Liver (tissue), 9 donors: Measurements from ENCODE around the gene WWOX. TPM values are rescaled to one million over a fixed set of nuclear protein-coding genes. Genes with fewer than 3 reads are reported as not detected.

Experiments
- DNase-seq: peaks from one replicate; pipeline ENCODE4 v3.0.0-alpha.2; 2017; ENCODE audit warnings: low spot score
- H3K27ac ChIP-seq, 2 donors: one replicate each; pipeline ENCODE4 v1.7.0; 2013; ENCODE audit warnings: inconsistent platforms in 2 of 2, low read length in 2 of 2, control low read depth in 1 of 2, low read depth in 1 of 2, mild to moderate bottlenecking in 1 of 2
- H3K27me3 ChIP-seq, 4 donors: one replicate each; pipeline versions ENCODE4 v1.6.1 to v1.7.0; 2013; ENCODE audit warnings: low read length in 3 of 4, inconsistent platforms in 1 of 4, mild to moderate bottlenecking in 1 of 4, moderate library complexity in 1 of 4; ENCODE audit not compliant: control insufficient read depth in 4 of 4, insufficient read depth in 4 of 4
- H3K36me3 ChIP-seq, 4 donors: one replicate each; pipeline versions ENCODE4 v1.6.1 to v1.7.0; 2013; ENCODE audit warnings: low read length in 3 of 4, mild to moderate bottlenecking in 3 of 4, low read depth in 1 of 4, moderate library complexity in 1 of 4; ENCODE audit not compliant: control insufficient read depth in 4 of 4, insufficient read depth in 3 of 4
- H3K4me1 ChIP-seq, 4 donors: one replicate each; pipeline versions ENCODE4 v1.6.1 to v1.7.0; 2013; ENCODE audit warnings: low read length in 3 of 4, mild to moderate bottlenecking in 3 of 4, moderate library complexity in 1 of 4; ENCODE audit not compliant: control insufficient read depth in 4 of 4, insufficient read depth in 4 of 4
- H3K4me3 ChIP-seq, 3 donors: one replicate each; pipeline versions ENCODE4 v1.6.1 to v1.7.0; 2013; ENCODE audit warnings: low read length in 3 of 3, control low read depth in 1 of 3, low read depth in 1 of 3, mild to moderate bottlenecking in 1 of 3
- H3K9ac ChIP-seq, 2 donors: one replicate each; pipeline ENCODE4 v1.7.0; 2013; ENCODE audit warnings: low read length in 2 of 2, mild to moderate bottlenecking in 2 of 2, moderate library complexity in 2 of 2, control low read depth in 1 of 2, low read depth in 1 of 2
- H3K9me3 ChIP-seq, 4 donors: one replicate each; pipeline versions ENCODE4 v1.6.1 to v1.7.0; 2013; ENCODE audit warnings: low read length in 3 of 4; ENCODE audit not compliant: control insufficient read depth in 4 of 4
- ATF3 ChIP-seq: IDR thresholded peaks from 2 replicates; pipeline ENCODE4 v1.6.1; 2016; ENCODE audit warnings: antibody characterized with exemption
- EGR1 ChIP-seq, 2 donors: IDR thresholded peaks; 2 replicates each; pipeline ENCODE4 v1.6.1; 2016 to 2018; ENCODE audit warnings: antibody characterized with exemption in 2 of 2, low read depth in 2 of 2
- FOXA1 ChIP-seq: IDR thresholded peaks from 2 replicates; pipeline ENCODE4 v1.6.1; 2016; ENCODE audit warnings: antibody characterized with exemption
- FOXA2 ChIP-seq: IDR thresholded peaks from 2 replicates; pipeline ENCODE4 v1.6.1; 2016; ENCODE audit warnings: antibody characterized with exemption
- GABPA ChIP-seq, 2 donors: IDR thresholded peaks in 1 of 2; conservative IDR thresholded peaks in 1 of 2; 2 replicates each; pipeline ENCODE4 v1.6.1; 2016; ENCODE audit warnings: antibody characterized with exemption in 2 of 2, mild to moderate bottlenecking in 1 of 2, moderate library complexity in 1 of 2
- HNF4A ChIP-seq, 2 donors: conservative IDR thresholded peaks; 2 replicates each; pipeline ENCODE4 v1.6.1; 2016; ENCODE audit warnings: antibody characterized with exemption in 2 of 2, mild to moderate bottlenecking in 2 of 2
- HNF4G ChIP-seq: IDR thresholded peaks from 2 replicates; pipeline ENCODE4 v1.6.1; 2016; ENCODE audit warnings: antibody characterized with exemption
- JUND ChIP-seq, 2 donors: IDR thresholded peaks; 2 replicates each; pipeline ENCODE4 v1.6.1; 2016; ENCODE audit warnings: antibody characterized with exemption in 2 of 2
- NR2F2 ChIP-seq: IDR thresholded peaks from 2 replicates; pipeline ENCODE4 v1.6.1; 2016; ENCODE audit warnings: antibody characterized with exemption
- RAD21 ChIP-seq, 2 donors: IDR thresholded peaks; 2 replicates each; pipeline ENCODE4 v1.6.1; 2016; ENCODE audit warnings: antibody characterized with exemption in 2 of 2, mild to moderate bottlenecking in 2 of 2
- REST ChIP-seq: IDR thresholded peaks from 2 replicates; pipeline ENCODE4 v1.6.1; 2016; ENCODE audit warnings: antibody characterized with exemption, mild to moderate bottlenecking
- RXRA ChIP-seq, 2 donors: IDR thresholded peaks; 2 replicates each; pipeline ENCODE4 v1.6.1; 2017 to 2018; ENCODE audit warnings: antibody characterized with exemption in 2 of 2, mild to moderate bottlenecking in 1 of 2
- SP1 ChIP-seq: IDR thresholded peaks from 2 replicates; pipeline ENCODE4 v1.6.1; 2018; ENCODE audit warnings: antibody characterized with exemption, mild to moderate bottlenecking
- TAF1 ChIP-seq: conservative IDR thresholded peaks from 2 replicates; pipeline ENCODE4 v1.6.1; 2016; ENCODE audit warnings: antibody characterized with exemption, mild to moderate bottlenecking
- YY1 ChIP-seq: IDR thresholded peaks from 2 replicates; pipeline ENCODE4 v1.6.1; 2016; ENCODE audit warnings: antibody characterized with exemption, mild to moderate bottlenecking
- ZBTB33 ChIP-seq: IDR thresholded peaks from 2 replicates; pipeline ENCODE4 v1.6.1; 2016; ENCODE audit warnings: antibody characterized with exemption
- WGBS: extraction: QIAGEN DNeasy Blood & Tissue Kit; methylation state at CpG from one replicate; pipeline ENCODE4 v1.1.7; 2013; 5-methylcytosine and 5-hydroxymethylcytosine counted together
- polyA plus RNA-seq, 2 donors: library from polyadenylated mRNA; stranded (reverse) in 1 of 2; unstranded in 1 of 2; fragments of 200-250 nt in 1 of 2; fragments of >200 nt in 1 of 2; fragmentation: Nextera tagmentation in 1 of 2; extraction: Ambion mirVana in 1 of 2; gene quantifications; one replicate each; pipeline versions ENCODE4 v1.2.1 to v1.2.3, GENCODE V29; 2013 to 2015
- total RNA-seq, 2 donors: library from RNA; depleted of rRNA; stranded (reverse); fragments of >200 nt; gene quantifications; one replicate each; pipeline ENCODE4 v1.2.3, GENCODE V29; 2014
- TF ChIP-seq, protein P1 (sequence below): IDR thresholded peaks from 2 replicates; pipeline ENCODE4 v1.6.1; 2016; ENCODE audit warnings: antibody characterized with exemption
- TF ChIP-seq, protein P2 (sequence below): fragments of 150-350 bp; IDR thresholded peaks from 2 replicates; pipeline ENCODE4 v1.5.1; 2017; ENCODE audit warnings: improper control_type of control experiment, low read depth, low read length; ENCODE audit not compliant: missing input control
- donor health status: healthy.
- donor health status: healthy.
- donor health status: healthy.
- donor health status: healthy.
- donor health status: healthy.

WWOX gene
- total and polyA plus RNA-seq, 4 donors, result 9.8 to 46.0 (median 15.3) TPM

DNA sequence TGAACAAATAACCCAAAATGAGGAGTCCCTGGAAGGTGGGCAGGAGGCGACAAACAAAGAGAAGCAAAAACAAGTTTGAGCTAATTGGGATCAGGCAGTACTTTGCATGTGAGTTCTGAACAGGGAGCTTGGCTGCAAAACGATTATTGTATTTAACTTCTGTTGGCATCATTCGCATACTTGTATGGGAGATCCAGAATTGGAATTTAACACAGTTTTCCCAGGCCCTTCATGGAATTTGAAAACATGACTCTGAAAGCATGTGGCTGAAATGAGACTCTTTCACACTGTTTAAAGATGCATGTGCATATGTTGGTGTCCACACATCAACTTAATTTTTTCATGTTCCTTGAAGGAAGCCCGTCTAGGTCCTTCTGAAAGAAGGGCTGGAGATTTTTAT lies 674.3 kb downstream of the WWOX start:
- Histone ChIP-seq H3K9ac (no peak overlapping the region), H3K4me1 (peaks cover 2 to 18% (median 7%) of the 10 kb centered on the region in 4 donors), H3K4me3 (no peak overlapping the region), H3K9me3 (no peaks in the 10 kb centered on the region), H3K27me3 (no peaks in the 10 kb centered on the region), H3K36me3 (no peaks in the 10 kb centered on the region), H3K27ac (no peak overlapping the region)
- TF ChIP-seq FOXA2, result no peak
- no peak for TF ChIP-seq SP1
- TF ChIP-seq ZBTB33, result no peak
- no peak for TF ChIP-seq YY1
- TF ChIP-seq, protein P1, sequence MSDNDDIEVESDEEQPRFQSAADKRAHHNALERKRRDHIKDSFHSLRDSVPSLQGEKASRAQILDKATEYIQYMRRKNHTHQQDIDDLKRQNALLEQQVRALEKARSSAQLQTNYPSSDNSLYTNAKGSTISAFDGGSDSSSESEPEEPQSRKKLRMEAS, result no peak
- TF ChIP-seq EGR1 (IDR thresholded peaks at IDR 0.05; ENCODE audit: low read depth in 2 of 2), result no peak
- no peak for TF ChIP-seq HNF4A (conservative IDR thresholded peaks at IDR 0.05)
- no peak for TF ChIP-seq RAD21 (IDR thresholded peaks at IDR 0.05)
- no peak for TF ChIP-seq RXRA (IDR thresholded peaks at IDR 0.05)
- no peak for TF ChIP-seq GABPA (IDR thresholded peaks at IDR 0.05 in 1 of 2, conservative IDR thresholded peaks at IDR 0.05 in 1 of 2)
- TF ChIP-seq JUND (IDR thresholded peaks at IDR 0.05), result no peak
- TF ChIP-seq HNF4G, result no peak
- TF ChIP-seq ATF3, result no peak
- 68% methylated on average over 4 of the region's 4 CpGs for WGBS
- no peak for DNase-seq

GRCh38 chr16:78775161-78775561 lies 675.7 kb downstream of the WWOX start:
- Histone ChIP-seq H3K27me3 (no peaks in the 10 kb centered on the region), H3K4me1 (peaks cover 2 to 17% (median 7%) of the 10 kb centered on the region in 4 donors), H3K27ac (no peak overlapping the region), H3K9ac (no peak overlapping the region), H3K36me3 (no peaks in the 10 kb centered on the region), H3K9me3 (no peaks in the 10 kb centered on the region), H3K4me3 (no peak overlapping the region)
- 92% methylated on average over 6 of the region's 6 CpGs for WGBS
- no peak for TF ChIP-seq GABPA (IDR thresholded peaks at IDR 0.05 in 1 of 2, conservative IDR thresholded peaks at IDR 0.05 in 1 of 2)
- TF ChIP-seq YY1, result no peak
- TF ChIP-seq ZBTB33, result no peak
- no peak for TF ChIP-seq SP1
- no peak for TF ChIP-seq EGR1 (IDR thresholded peaks at IDR 0.05; ENCODE audit: low read depth in 2 of 2)
- TF ChIP-seq, protein P1, result no peak
- no peak for TF ChIP-seq FOXA2
- TF ChIP-seq ATF3, result no peak
- TF ChIP-seq JUND (IDR thresholded peaks at IDR 0.05), result no peak
- no peak for TF ChIP-seq HNF4G
- no peak for TF ChIP-seq RXRA (IDR thresholded peaks at IDR 0.05)
- TF ChIP-seq TAF1, result no peak
- no peak for TF ChIP-seq HNF4A (conservative IDR thresholded peaks at IDR 0.05)
- TF ChIP-seq REST, result no peak
- TF ChIP-seq NR2F2, result no peak
- TF ChIP-seq FOXA1, result no peak
- TF ChIP-seq, protein P2, sequence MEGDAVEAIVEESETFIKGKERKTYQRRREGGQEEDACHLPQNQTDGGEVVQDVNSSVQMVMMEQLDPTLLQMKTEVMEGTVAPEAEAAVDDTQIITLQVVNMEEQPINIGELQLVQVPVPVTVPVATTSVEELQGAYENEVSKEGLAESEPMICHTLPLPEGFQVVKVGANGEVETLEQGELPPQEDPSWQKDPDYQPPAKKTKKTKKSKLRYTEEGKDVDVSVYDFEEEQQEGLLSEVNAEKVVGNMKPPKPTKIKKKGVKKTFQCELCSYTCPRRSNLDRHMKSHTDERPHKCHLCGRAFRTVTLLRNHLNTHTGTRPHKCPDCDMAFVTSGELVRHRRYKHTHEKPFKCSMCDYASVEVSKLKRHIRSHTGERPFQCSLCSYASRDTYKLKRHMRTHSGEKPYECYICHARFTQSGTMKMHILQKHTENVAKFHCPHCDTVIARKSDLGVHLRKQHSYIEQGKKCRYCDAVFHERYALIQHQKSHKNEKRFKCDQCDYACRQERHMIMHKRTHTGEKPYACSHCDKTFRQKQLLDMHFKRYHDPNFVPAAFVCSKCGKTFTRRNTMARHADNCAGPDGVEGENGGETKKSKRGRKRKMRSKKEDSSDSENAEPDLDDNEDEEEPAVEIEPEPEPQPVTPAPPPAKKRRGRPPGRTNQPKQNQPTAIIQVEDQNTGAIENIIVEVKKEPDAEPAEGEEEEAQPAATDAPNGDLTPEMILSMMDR, result no peak
- DNase-seq, result no peak
